ENCODE measurements around the gene SPEG.

DNA sequence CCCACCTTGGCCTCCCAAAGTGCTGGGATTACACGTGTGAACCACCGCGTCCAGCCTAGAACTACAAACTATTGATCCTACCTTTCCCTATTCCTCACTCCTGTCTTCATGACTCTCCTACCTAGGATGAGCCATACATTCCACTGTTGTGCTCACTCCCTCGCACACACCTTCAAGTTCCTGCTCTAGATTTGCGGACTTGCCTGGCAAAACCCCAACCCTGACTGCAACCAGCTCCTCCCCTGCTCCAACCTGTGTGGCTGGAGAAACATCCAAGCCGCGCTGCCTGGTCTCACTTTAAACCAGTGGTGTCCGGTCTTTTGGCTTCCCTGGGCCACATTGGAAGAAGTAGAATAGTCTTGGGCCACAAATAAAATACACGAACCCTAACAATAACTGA, 41.9 kb upstream of the SPEG start:
- TF ChIP-seq ZNF414 (CRISPR knock-in tag; IDR thresholded peaks at IDR 0.05) (no peak), ZNF451 (CRISPR knock-in tag; IDR thresholded peaks at IDR 0.05) (no peak), MAFK (conservative IDR thresholded peaks at IDR 0.05 in 1 of 2, IDR thresholded peaks at IDR 0.05 in 1 of 2; ENCODE audit: low read length in 2 of 2) (no peak), ZNF10 (CRISPR knock-in tag; IDR thresholded peaks at IDR 0.05; ENCODE audit: borderline replicate concordance, low read depth) (no peak), SP1 (IDR thresholded peaks at IDR 0.05) (no peak), SP1 (CRISPR knock-in tag; IDR thresholded peaks at IDR 0.05) (no peak), BCLAF1 (IDR thresholded peaks at IDR 0.05) (no peak), NFRKB (IDR thresholded peaks at IDR 0.05) (no peak), ZNF670 (CRISPR knock-in tag; IDR thresholded peaks at IDR 0.05; ENCODE audit: borderline replicate concordance) (no peak), SPEN (CRISPR knock-in tag; IDR thresholded peaks at IDR 0.05; ENCODE audit: low read depth) (no peak), ZEB1 (IDR thresholded peaks at IDR 0.05; ENCODE audit: insufficient replicate concordance, low read depth) (no peak)
- TF ChIP-seq, protein P1, sequence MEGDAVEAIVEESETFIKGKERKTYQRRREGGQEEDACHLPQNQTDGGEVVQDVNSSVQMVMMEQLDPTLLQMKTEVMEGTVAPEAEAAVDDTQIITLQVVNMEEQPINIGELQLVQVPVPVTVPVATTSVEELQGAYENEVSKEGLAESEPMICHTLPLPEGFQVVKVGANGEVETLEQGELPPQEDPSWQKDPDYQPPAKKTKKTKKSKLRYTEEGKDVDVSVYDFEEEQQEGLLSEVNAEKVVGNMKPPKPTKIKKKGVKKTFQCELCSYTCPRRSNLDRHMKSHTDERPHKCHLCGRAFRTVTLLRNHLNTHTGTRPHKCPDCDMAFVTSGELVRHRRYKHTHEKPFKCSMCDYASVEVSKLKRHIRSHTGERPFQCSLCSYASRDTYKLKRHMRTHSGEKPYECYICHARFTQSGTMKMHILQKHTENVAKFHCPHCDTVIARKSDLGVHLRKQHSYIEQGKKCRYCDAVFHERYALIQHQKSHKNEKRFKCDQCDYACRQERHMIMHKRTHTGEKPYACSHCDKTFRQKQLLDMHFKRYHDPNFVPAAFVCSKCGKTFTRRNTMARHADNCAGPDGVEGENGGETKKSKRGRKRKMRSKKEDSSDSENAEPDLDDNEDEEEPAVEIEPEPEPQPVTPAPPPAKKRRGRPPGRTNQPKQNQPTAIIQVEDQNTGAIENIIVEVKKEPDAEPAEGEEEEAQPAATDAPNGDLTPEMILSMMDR (CRISPR knock-in tag; IDR thresholded peaks at IDR 0.05), result no peak
